ENCODE measurements around the gene SORBS1.
"Not testable (repeated sequence)": the region's sequence is repeated elsewhere in the genome, so short reads cannot be mapped to it uniquely, and the experiment has no call there.

Gene SORBS1

DNA sequence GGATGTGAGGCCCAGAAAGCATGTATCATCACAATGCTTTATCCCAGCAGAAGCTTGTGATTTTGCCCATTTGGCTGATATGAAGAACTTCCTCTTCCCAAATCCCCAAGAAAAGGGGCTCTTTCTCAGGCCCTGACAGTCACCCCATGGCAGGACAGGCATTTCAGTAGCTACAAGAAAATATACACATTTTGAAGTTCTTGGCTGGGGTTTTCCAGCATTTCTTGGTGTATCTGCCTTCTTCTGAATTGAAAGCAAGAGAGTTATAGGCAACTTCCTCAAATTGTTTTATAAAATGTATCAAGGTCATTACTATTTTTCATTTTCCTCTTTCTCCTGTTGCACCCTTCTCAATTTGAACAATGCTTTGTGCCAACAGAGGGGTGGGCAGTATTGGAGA lies 207.1 kb downstream of the SORBS1 start:
- no peak for FAIRE-seq

GRCh38 chr10:95353123-95353522 lies 208.0 kb downstream of the SORBS1 start:
- DNase-seq (ENCODE audit: low spot score) (no peak), FAIRE-seq (no peak)

More for the DNA sequence above, 207.1 kb downstream of the SORBS1 start:
- DNase-seq (ENCODE audit: low spot score) = no peak

DNA sequence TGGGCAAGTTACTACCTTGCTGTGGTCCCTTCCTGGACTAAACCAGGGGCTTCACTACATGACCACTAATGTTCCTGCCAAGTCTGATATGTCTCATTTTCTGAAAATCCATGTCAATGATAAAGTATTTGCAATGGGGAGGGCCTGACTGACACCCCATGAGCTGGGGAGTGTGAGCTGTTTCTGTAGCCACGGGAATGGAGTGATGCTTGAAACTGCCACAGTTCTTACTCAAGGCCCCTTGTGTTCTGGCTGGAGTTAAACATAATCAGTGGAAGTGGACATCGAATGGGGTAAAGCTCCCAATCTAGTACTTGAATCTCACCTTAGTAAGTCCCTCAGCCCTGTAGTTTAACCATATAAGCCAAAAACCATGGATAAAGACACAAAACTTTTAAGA lies 208.5 kb downstream of the SORBS1 start:
- DNase-seq (ENCODE audit: low spot score) = no peak
- FAIRE-seq = no peak

- DNase-seq (ENCODE audit: low spot score) (no peak), FAIRE-seq (no peak)
Measured at GRCh38 chr10:95350830-95351228, 210.3 kb downstream of the SORBS1 start.

- FAIRE-seq = no peak
Measured at GRCh38 chr10:95350219-95350829, 210.8 kb downstream of the SORBS1 start.

DNA sequence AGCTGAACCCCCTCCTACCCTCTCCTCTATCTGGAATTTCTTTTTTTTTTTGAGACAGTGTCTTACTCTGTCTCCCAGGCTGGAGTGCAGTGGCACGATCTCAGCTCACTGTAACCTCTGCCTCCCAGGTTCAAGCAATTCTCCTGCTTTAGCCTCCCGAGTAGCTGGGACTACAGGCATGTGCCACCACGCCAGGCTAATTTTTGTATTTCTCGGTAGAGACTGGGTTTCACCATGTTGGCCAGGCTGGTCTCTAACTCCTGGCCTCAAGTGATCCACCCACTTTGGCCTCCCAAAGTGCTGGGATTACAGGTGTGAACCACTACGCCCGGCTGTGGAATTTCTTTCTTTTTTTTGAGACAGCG lies 213.8 kb downstream of the SORBS1 start:
- FAIRE-seq; DNase-seq (ENCODE audit: low spot score): not testable (repeated sequence)

More at GRCh38 chr10:95350219-95350829, 210.8 kb downstream of the SORBS1 start:
- no peak for DNase-seq (ENCODE audit: low spot score)

DNA sequence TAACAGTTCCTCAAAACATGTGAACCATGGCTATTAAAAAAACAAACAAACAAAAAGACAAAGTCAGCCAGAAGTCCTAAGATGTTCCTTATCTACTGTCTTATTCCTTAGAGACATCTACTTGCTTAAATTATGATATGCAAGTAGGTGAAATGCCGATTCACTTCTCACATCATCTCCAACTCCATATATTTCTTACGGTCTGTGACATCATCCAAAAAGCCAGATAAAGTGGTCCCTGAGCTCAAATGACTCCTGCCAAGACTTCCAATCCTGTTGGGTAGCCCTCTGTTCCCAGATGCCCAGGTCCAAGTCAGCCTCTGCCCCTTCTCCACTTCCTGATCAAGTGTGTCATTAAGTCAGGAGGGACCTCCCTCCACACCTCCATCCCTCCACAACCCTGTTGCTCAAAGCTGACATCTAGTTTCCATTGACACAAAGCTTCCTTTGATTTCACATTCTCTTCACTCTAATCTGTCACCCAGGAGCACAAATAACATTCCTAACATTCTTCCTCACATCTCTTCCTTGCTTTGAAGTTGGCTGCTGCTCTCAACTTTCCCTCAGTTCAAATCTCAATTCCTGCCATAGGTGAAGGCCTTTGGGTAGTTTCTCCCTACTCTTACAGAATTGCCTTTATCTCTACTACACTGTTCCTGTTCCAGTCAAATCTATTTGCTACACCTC lies 214.3 kb downstream of the SORBS1 start:
- no peak for FAIRE-seq
- DNase-seq (ENCODE audit: low spot score) = peak; percentile 34

GRCh38 chr10:95343573-95343972 lies 217.6 kb downstream of the SORBS1 start:
- DNase-seq (ENCODE audit: low spot score) (no peak), FAIRE-seq (no peak)

- FAIRE-seq (no peak), DNase-seq (ENCODE audit: low spot score) (no peak)
Measured at GRCh38 chr10:95341716-95342130, 219.4 kb downstream of the SORBS1 start.

DNA sequence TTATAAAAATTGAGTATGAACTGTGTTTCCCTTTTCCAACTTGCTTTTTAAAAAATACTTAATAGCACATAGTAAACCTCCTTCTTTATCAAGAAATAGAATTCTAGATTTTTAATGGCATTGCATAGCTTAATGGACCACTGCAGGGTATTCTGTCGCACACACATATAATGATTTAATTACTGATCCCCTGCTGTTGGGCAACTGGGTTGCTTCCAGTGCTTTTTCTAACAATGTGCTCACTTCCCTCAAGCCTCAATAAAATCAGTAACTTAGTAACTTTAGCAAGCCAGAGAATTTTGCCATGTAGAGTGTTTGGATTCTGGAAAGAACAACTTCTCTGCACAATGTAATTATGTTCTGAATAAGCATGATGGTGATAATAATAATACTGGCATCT lies 221.3 kb downstream of the SORBS1 start:
- DNase-seq (ENCODE audit: low spot score) = no peak
- FAIRE-seq = no peak

GRCh38 chr10:95337423-95338160 lies 223.6 kb downstream of the SORBS1 start:
- FAIRE-seq (no peak), DNase-seq (ENCODE audit: low spot score) (no peak)

- no peak for FAIRE-seq
- DNase-seq (ENCODE audit: low spot score) = no peak
Measured at GRCh38 chr10:95336702-95337101, 224.5 kb downstream of the SORBS1 start.

GRCh38 chr10:95335933-95336699 lies 225.1 kb downstream of the SORBS1 start:
- no peak for FAIRE-seq

DNA sequence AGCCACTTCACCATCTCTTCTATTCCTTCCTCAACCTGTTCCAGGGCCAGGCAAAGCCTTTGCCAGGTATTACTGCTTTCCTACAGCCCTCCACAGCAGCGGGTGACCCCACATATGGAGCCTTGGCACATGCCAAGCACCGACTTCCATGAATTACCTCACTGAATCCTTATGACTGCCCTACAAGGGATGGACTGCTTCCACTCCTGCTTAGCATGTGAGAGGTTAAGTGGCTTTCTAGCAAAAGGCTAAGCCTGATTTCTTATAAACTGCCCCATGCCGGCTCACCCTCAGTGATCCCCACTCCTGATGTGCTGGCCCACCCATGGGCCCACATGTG lies 226.4 kb downstream of the SORBS1 start:
- FAIRE-seq (no peak), DNase-seq (ENCODE audit: low spot score) (no peak)

More at GRCh38 chr10:95335933-95336699, 225.1 kb downstream of the SORBS1 start:
- no peak for DNase-seq (ENCODE audit: low spot score)

- no peak for DNase-seq (ENCODE audit: low spot score)
- no peak for FAIRE-seq
Measured at GRCh38 chr10:95333997-95334804, 227.0 kb downstream of the SORBS1 start.

DNA sequence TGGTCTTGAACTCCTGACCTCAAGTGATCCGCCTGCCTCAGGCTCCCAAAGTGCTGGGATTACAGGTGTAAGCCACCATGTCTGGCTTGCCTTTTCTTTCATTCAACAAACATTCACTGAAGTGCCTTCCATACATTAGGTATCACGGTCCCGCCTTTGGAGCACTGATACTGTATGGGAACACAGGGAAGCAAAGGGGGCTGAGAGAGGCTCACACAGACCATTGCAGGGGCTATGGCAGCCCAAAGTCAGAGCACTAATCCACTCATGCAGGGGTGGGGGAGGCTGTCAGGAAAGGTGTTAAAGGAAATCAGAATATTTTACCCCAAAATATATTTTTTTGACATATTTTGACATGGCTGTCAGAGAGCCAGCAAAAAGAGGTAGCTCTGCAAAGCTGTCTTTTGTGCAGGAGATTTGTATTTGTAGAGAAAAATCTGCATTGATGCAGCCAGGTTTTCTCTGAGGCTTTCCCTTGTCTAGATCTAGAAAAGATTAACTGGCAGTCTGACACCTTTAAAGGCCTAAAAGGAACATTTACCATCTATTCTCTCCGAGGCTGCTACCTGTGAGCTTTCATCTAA lies 228.4 kb downstream of the SORBS1 start:
- FAIRE-seq = no peak

GRCh38 chr10:95331596-95332130 lies 229.5 kb downstream of the SORBS1 start:
- no peak for DNase-seq (ENCODE audit: low spot score)
- no peak for FAIRE-seq

More for the DNA sequence above, 228.4 kb downstream of the SORBS1 start:
- DNase-seq (ENCODE audit: low spot score) = no peak

DNA sequence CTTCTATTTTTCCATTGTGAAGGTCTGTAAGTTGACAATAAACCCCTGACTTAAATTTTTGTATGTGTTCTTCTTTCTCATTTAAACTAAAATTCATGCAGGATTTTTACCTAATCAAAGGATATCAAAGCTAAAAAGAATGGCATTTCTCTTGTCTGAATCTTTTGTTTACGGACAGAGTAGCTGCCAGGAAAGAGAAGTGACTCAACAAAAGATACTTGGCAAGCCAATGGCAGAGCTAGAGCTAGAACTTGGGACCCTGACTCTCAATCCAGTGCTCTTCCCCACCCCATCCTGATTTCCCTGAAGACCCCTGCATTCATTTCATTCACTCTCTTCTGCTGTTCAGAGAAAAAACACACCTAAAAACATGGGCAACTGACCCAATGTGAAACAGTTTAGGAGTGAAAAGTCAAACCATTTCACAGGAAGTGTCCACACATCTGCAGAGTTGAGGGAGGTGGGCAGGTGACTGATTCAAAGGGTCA lies 230.2 kb downstream of the SORBS1 start:
- FAIRE-seq (no peak), DNase-seq (ENCODE audit: low spot score) (no peak)

GRCh38 chr10:95329296-95329695 lies 231.9 kb downstream of the SORBS1 start:
- DNase-seq (ENCODE audit: low spot score) (no peak), FAIRE-seq (no peak)

DNA sequence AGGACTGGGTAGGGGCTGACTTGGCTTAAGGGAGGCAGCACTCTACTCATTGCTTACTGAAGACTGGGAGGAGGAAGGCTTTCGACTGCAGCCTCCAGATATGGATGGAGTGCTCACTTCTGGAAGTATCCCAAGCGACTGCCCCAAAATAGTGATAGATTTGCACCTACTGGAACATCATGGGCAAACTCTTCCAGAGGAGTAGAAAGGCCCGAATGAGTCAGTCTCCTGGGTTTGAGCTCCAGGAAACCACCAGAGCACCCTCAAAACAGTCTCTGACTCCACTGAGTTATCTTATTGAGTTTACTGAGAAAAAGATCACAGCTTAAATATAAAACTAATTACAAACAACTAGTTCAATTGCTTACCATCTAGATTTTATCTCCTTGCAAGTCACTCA lies 233.2 kb downstream of the SORBS1 start:
- FAIRE-seq = no peak

More for the DNA sequence above, 233.2 kb downstream of the SORBS1 start:
- no peak for DNase-seq (ENCODE audit: low spot score)
